ENCODE data around the gene MACROD2. TPM values are rescaled to one million over a fixed set of nuclear protein-coding genes. Genes with fewer than 3 reads are reported as not detected.

The MACROD2 gene
- total RNA-seq, 1 experiment from 2014 or later: 3.7 TPM

DNA sequence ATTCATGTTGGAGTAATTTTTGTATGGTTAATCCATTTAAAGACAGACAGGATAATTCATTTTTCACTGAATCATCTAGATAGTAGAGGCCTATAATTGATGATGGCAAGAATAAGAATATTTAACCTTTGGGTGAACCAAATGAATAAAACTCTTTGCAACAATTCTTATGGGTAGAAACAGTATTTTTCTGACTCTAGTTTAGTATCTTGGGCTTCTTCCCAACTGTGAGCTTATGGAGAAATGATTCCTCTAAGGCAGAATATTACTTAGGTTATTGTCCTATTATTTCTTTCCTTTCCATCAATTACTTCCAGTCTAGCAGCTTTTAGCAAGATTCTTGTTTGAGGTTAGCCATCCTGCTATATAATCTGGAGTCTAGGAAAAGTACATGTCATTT, 1077.0 kb downstream of the MACROD2 start:
- Histone ChIP-seq H3K36me3 (ENCODE audit: control insufficient read depth in 1 of 2, insufficient read depth in 2 of 2, low read length in 2 of 2) (no peaks in the 10 kb centered on the region), H3K79me2 (ENCODE audit: insufficient read depth, low read length) (no peaks in the 10 kb centered on the region), H3K27me3 (ENCODE audit: insufficient read depth, low read length) (no peaks in the 10 kb centered on the region), H3K4me1 (ENCODE audit: control insufficient read depth in 1 of 2, insufficient read depth in 2 of 2, low read length in 2 of 2) (no peaks in the 10 kb centered on the region), H3K9me3 (ENCODE audit: control insufficient read depth in 1 of 2, insufficient read depth in 1 of 2, low read depth in 1 of 2, low read length in 2 of 2) (no peaks in the 10 kb centered on the region), H2AFZ (ENCODE audit: low read depth, low read length, poor library complexity, severe bottlenecking) (no peak overlapping the region), H3K4me2 (ENCODE audit: low read length) (no peak overlapping the region), H4K20me1 (ENCODE audit: insufficient read depth) (no peaks in the 10 kb centered on the region), H3K4me3 (replicated peaks in 1 of 2; ENCODE audit: low read depth in 1 of 2, low read length in 2 of 2) (no peak overlapping the region), H3K9me2 (ENCODE audit: insufficient read depth) (no peaks in the 10 kb centered on the region), H3K27ac (ENCODE audit: low read depth, low read length) (no peak overlapping the region), H3K9ac (ENCODE audit: low read length) (no peak overlapping the region)
- RAD21 ChIA-PET (ENCODE audit: low non-redundant PET in 1 of 2, low total read pairs in 2 of 2, uncharacterized antibody in 2 of 2, unreplicated experiment in 2 of 2): no interaction called here
- ATAC-seq: no peak
- TF ChIP-seq YY1 (IDR thresholded peaks at IDR 0.05; ENCODE audit: extremely low read depth, insufficient replicate concordance, low read depth, low read length) (no peak), EZH2phosphoT487 (IDR thresholded peaks at IDR 0.05; ENCODE audit: borderline replicate concordance) (no peak), POLR2A (IDR thresholded peaks at IDR 0.05; ENCODE audit: borderline replicate concordance, extremely low read depth, insufficient read depth, insufficient read length) (no peak), CEBPB (IDR thresholded peaks at IDR 0.05; ENCODE audit: low read depth) (no peak), ZFX (IDR thresholded peaks at IDR 0.05) (no peak), SRF (IDR thresholded peaks at IDR 0.05; ENCODE audit: low read depth) (no peak), EZH2 (IDR thresholded peaks at IDR 0.05) (no peak), CBX3 (IDR thresholded peaks at IDR 0.05; ENCODE audit: low read depth) (no peak), SP1 (IDR thresholded peaks at IDR 0.05; ENCODE audit: low read depth) (no peak), JUND (IDR thresholded peaks at IDR 0.05) (no peak), EGR1 (IDR thresholded peaks at IDR 0.05; ENCODE audit: low read depth) (no peak), FOSL1 (IDR thresholded peaks at IDR 0.05; ENCODE audit: low read depth) (no peak), POLR2AphosphoS5 (IDR thresholded peaks at IDR 0.05; ENCODE audit: low read depth, low read length) (no peak), TCF7L2 (IDR thresholded peaks at IDR 0.05; ENCODE audit: borderline replicate concordance, extremely low read depth, insufficient read depth, insufficient read length) (no peak), RAD21 (IDR thresholded peaks at IDR 0.05; ENCODE audit: low read depth) (no peak)
- TF ChIP-seq, protein P1, sequence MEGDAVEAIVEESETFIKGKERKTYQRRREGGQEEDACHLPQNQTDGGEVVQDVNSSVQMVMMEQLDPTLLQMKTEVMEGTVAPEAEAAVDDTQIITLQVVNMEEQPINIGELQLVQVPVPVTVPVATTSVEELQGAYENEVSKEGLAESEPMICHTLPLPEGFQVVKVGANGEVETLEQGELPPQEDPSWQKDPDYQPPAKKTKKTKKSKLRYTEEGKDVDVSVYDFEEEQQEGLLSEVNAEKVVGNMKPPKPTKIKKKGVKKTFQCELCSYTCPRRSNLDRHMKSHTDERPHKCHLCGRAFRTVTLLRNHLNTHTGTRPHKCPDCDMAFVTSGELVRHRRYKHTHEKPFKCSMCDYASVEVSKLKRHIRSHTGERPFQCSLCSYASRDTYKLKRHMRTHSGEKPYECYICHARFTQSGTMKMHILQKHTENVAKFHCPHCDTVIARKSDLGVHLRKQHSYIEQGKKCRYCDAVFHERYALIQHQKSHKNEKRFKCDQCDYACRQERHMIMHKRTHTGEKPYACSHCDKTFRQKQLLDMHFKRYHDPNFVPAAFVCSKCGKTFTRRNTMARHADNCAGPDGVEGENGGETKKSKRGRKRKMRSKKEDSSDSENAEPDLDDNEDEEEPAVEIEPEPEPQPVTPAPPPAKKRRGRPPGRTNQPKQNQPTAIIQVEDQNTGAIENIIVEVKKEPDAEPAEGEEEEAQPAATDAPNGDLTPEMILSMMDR (IDR thresholded peaks at IDR 0.05 in 2 of 3, conservative IDR thresholded peaks at IDR 0.05 in 1 of 3; ENCODE audit: borderline replicate concordance in 1 of 3, insufficient read depth in 1 of 3, low read depth in 2 of 3, low read length in 2 of 3): no peak
- TF ChIP-seq, protein P2, sequence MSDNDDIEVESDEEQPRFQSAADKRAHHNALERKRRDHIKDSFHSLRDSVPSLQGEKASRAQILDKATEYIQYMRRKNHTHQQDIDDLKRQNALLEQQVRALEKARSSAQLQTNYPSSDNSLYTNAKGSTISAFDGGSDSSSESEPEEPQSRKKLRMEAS (IDR thresholded peaks at IDR 0.05): no peak
- TF ChIP-seq, protein P3, sequence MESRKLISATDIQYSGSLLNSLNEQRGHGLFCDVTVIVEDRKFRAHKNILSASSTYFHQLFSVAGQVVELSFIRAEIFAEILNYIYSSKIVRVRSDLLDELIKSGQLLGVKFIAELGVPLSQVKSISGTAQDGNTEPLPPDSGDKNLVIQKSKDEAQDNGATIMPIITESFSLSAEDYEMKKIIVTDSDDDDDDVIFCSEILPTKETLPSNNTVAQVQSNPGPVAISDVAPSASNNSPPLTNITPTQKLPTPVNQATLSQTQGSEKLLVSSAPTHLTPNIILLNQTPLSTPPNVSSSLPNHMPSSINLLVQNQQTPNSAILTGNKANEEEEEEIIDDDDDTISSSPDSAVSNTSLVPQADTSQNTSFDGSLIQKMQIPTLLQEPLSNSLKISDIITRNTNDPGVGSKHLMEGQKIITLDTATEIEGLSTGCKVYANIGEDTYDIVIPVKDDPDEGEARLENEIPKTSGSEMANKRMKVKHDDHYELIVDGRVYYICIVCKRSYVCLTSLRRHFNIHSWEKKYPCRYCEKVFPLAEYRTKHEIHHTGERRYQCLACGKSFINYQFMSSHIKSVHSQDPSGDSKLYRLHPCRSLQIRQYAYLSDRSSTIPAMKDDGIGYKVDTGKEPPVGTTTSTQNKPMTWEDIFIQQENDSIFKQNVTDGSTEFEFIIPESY (IDR thresholded peaks at IDR 0.05; ENCODE audit: extremely low read depth, insufficient replicate concordance, low read length): no peak
- TF ChIP-seq, protein P4, sequence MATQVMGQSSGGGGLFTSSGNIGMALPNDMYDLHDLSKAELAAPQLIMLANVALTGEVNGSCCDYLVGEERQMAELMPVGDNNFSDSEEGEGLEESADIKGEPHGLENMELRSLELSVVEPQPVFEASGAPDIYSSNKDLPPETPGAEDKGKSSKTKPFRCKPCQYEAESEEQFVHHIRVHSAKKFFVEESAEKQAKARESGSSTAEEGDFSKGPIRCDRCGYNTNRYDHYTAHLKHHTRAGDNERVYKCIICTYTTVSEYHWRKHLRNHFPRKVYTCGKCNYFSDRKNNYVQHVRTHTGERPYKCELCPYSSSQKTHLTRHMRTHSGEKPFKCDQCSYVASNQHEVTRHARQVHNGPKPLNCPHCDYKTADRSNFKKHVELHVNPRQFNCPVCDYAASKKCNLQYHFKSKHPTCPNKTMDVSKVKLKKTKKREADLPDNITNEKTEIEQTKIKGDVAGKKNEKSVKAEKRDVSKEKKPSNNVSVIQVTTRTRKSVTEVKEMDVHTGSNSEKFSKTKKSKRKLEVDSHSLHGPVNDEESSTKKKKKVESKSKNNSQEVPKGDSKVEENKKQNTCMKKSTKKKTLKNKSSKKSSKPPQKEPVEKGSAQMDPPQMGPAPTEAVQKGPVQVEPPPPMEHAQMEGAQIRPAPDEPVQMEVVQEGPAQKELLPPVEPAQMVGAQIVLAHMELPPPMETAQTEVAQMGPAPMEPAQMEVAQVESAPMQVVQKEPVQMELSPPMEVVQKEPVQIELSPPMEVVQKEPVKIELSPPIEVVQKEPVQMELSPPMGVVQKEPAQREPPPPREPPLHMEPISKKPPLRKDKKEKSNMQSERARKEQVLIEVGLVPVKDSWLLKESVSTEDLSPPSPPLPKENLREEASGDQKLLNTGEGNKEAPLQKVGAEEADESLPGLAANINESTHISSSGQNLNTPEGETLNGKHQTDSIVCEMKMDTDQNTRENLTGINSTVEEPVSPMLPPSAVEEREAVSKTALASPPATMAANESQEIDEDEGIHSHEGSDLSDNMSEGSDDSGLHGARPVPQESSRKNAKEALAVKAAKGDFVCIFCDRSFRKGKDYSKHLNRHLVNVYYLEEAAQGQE (IDR thresholded peaks at IDR 0.05; ENCODE audit: low read depth): no peak
- TF ChIP-seq, protein P5, sequence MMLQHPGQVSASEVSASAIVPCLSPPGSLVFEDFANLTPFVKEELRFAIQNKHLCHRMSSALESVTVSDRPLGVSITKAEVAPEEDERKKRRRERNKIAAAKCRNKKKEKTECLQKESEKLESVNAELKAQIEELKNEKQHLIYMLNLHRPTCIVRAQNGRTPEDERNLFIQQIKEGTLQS (IDR thresholded peaks at IDR 0.05): no peak
- CTCF ChIA-PET: no interaction called here
- intact Hi-C loops (cut with micrococcal nuclease): no loop called here
- no peak for DNase-seq (ENCODE audit: low read depth, low spot score)
- BruUV-seq (replicated peaks): no TSS peak
- POLR2A ChIA-PET: no interaction called here

Measured in HCT116 (cell line).